Activated CD8-positive, alpha-beta T cell treated with anti-CD3 and anti-CD28 coated beads, Interleukin-2, amount 10 ng/mL, durations not matched to agents 7 days and 5 days (primary cell): ENCODE results near the gene PLEKHG5. TPM values are rescaled to one million over a fixed set of nuclear protein-coding genes. Genes with fewer than 3 reads are reported as not detected.
A peak's percentile ranks its signal among the peaks of the same experiment; 100 is the strongest.

ENCODE experiments used
- ATAC-seq: fragments of 150-1000 bp; cut with Tn5 transposase; one replicate; pipeline ENCODE4 v1.10.0; 2021; ENCODE audit warnings: moderate library complexity
- CTCF ChIA-PET: fragments of 350-600 bp; sonication (Branson Sonifier 250); formaldehyde crosslinking; loops from one replicate; lab custom pipeline; 2021; ENCODE audit warnings: antibody characterized with exemption; lab: Charles Lee
- POLR2A ChIA-PET: fragments of 350-600 bp; sonication (Branson Sonifier 250); formaldehyde crosslinking; loops from one replicate; lab custom pipeline; 2021; ENCODE audit warnings: antibody characterized with exemption; lab: Charles Lee
- DNase-seq: peaks from one replicate; pipeline ENCODE4 v3.0.0-alpha.2; 2020
- H3K27ac Mint-ChIP-seq: one replicate; pipeline ENCODE4 v1.8.0; 2021; ENCODE audit warnings: mild to moderate bottlenecking, mixed read lengths
- H3K27me3 Mint-ChIP-seq: one replicate; pipeline ENCODE4 v1.8.0; 2021; ENCODE audit warnings: low read depth, mixed read lengths
- H3K36me3 Mint-ChIP-seq: one replicate; pipeline ENCODE4 v1.8.0; 2021; ENCODE audit warnings: low read depth, mixed read lengths
- H3K4me1 Mint-ChIP-seq: one replicate; pipeline ENCODE4 v1.8.0; 2021; ENCODE audit warnings: low read depth, mixed read lengths
- H3K4me3 Mint-ChIP-seq: one replicate; pipeline ENCODE4 v1.8.0; 2021; ENCODE audit warnings: mild to moderate bottlenecking, mixed read lengths
- H3K9me3 Mint-ChIP-seq: one replicate; pipeline ENCODE4 v1.8.0; 2022; ENCODE audit warnings: mixed read lengths; ENCODE audit not compliant: insufficient read depth
- total RNA-seq, 2 experiments: library from RNA; stranded (reverse); gene quantifications; one replicate each; pipeline ENCODE4 v1.2.3, GENCODE V29; 2021

The PLEKHG5 gene
- total RNA-seq, 2 experiments from 2014 or later: 2.2 to 2.8 TPM

- H3K27ac Mint-ChIP-seq: no peak overlapping the region
Observed at GRCh38 chr1:6466751-6467150, 24.7 kb downstream of the PLEKHG5 start.

GRCh38 chr1:6466023-6466422 lies 25.4 kb downstream of the PLEKHG5 start, which contains the start of gene TNFRSF25:
TSS of gene TNFRSF25 (minus strand) at chr1:6466173. CDS start at chr1:6466107, 66 bp downstream.
- no peaks in the 10 kb centered on the region for H3K9me3 Mint-ChIP-seq
- peaks cover 31% of the 10 kb centered on the region for H3K36me3 Mint-ChIP-seq
- ChIA-PET POLR2A (interaction anchor here (1.5 kb wide), 1 partner anchor 27 kb away, joined by 5 read pairs; no protein-coding TSS in a partner anchor), CTCF (interaction anchor here (0.6 to 1.5 kb wide), 5 partner anchors 10 to 61 kb away, joined by 3 to 7 read pairs (median 3); no protein-coding TSS in a partner anchor)
- peaks cover 39% of the 10 kb centered on the region for H3K4me1 Mint-ChIP-seq
- peak; percentile 56 for DNase-seq
- ATAC-seq: peak; percentile 84
- peak within 1 kb of the TSS; percentile 84 for H3K27ac Mint-ChIP-seq
- H3K4me3 Mint-ChIP-seq: peak within 1 kb of the TSS; percentile 86
- no peaks in the 10 kb centered on the region for H3K27me3 Mint-ChIP-seq

More at GRCh38 chr1:6466751-6467150, 24.7 kb downstream of the PLEKHG5 start:
- ChIA-PET POLR2A (interaction anchor here (0.6 to 1.5 kb wide), 2 partner anchors 26 to 110 kb away, joined by 3 to 5 read pairs; no protein-coding TSS in a partner anchor), CTCF (interaction anchor here (1.2 to 1.5 kb wide), 6 partner anchors 9 to 62 kb away, joined by 3 to 7 read pairs (median 3); no protein-coding TSS in a partner anchor)
- ATAC-seq (no peak), DNase-seq (no peak)
- Mint-ChIP-seq H3K9me3 (no peaks in the 10 kb centered on the region), H3K27me3 (no peaks in the 10 kb centered on the region), H3K36me3 (peaks cover 25% of the 10 kb centered on the region), H3K4me1 (peaks cover 32% of the 10 kb centered on the region), H3K4me3 (peak overlapping the region; percentile 86)

- peaks cover 44% of the 10 kb centered on the region for H3K4me1 Mint-ChIP-seq
Observed at GRCh38 chr1:6465461-6466005, 25.9 kb downstream of the PLEKHG5 start.

DNA sequence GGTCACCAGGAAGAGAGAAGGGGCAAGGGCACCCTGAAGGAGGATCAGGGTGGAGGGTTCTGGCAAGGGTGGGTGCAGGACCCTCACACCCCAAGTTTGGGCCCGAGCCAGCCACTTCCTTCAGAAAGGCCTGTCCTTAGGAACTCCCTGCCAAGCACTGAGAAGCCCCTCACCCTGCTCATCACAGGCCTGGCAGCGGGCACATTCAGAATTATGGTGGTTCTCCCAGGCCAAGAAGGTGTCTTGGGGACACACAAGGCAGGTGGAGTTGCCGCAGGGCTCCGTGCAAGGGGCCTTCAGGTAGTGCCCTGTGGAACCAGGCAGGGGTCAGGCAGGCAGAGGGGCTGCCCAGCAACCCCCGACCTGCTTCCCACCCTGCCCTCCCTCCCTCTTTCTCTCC lies 26.6 kb downstream of the PLEKHG5 start:
- ATAC-seq (no peak), DNase-seq (no peak)
- no peaks in the 10 kb centered on the region for H3K27me3 Mint-ChIP-seq
- no peaks in the 10 kb centered on the region for H3K9me3 Mint-ChIP-seq
- H3K4me1 Mint-ChIP-seq: peaks cover 51% of the 10 kb centered on the region
- POLR2A ChIA-PET: interaction anchor here (1.3 kb wide), 1 partner anchor 26 kb away, joined by 6 read pairs; the partner anchor contains the start of gene PLEKHG5
- H3K4me3 Mint-ChIP-seq: peak overlapping the region; percentile 86
- CTCF ChIA-PET: interaction anchor here (1.1 to 2.2 kb wide), 2 partner anchors 26 to 219 kb away, joined by 3 to 8 read pairs; partner anchors contain the start of gene PLEKHG5
- H3K27ac Mint-ChIP-seq: peak overlapping the region; percentile 84
- peaks cover 38% of the 10 kb centered on the region for H3K36me3 Mint-ChIP-seq

More at GRCh38 chr1:6465461-6466005, 25.9 kb downstream of the PLEKHG5 start:
- DNase-seq (peak; percentile 55), ATAC-seq (peak; percentile 61)
- peak overlapping the region; percentile 84 for H3K27ac Mint-ChIP-seq
- ChIA-PET CTCF (interaction anchor here (0.6 to 2.2 kb wide), 3 partner anchors 25 to 28 kb away, joined by 3 to 8 read pairs (median 6); partner anchors contain the start of gene PLEKHG5), POLR2A (interaction anchor here (1.3 to 1.5 kb wide), 2 partner anchors 26 to 28 kb away, joined by 5 to 6 read pairs; partner anchors contain the start of gene PLEKHG5)
- no peaks in the 10 kb centered on the region for H3K27me3 Mint-ChIP-seq
- H3K4me3 Mint-ChIP-seq: peak overlapping the region; percentile 86
- peaks cover 36% of the 10 kb centered on the region for H3K36me3 Mint-ChIP-seq
- H3K9me3 Mint-ChIP-seq: no peaks in the 10 kb centered on the region

GRCh38 chr1:6464514-6464836 lies 27.0 kb downstream of the PLEKHG5 start:
- Mint-ChIP-seq H3K27me3 (peaks cover under 1% of the 10 kb centered on the region), H3K36me3 (peaks cover 38% of the 10 kb centered on the region), H3K4me3 (peak overlapping the region; percentile 86), H3K9me3 (no peaks in the 10 kb centered on the region), H3K4me1 (peaks cover 55% of the 10 kb centered on the region), H3K27ac (peak overlapping the region; percentile 53)
- ChIA-PET POLR2A (interaction anchor here (1.3 kb wide), 1 partner anchor 27 kb away, joined by 6 read pairs; the partner anchor contains the start of gene PLEKHG5), CTCF (interaction anchor here (1.1 to 2.4 kb wide), 3 partner anchors 10 to 218 kb away, joined by 3 to 8 read pairs (median 8); partner anchors contain the start of gene PLEKHG5)
- DNase-seq (peak; percentile 42), ATAC-seq (no peak)

DNA sequence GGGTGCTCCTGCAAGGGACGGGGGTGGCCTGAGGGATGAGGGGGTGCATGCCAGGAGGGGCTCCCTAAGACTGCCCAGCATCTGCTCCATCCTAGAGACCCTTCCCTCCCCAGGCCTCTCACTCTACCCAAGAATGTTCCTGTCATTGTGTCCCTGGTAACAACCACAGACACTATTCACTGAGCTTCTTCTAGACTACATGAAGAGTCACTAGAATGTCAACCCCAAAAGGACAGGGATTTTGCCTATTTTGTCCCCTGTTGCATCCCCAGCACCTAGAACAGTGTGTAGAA lies 28.4 kb downstream of the PLEKHG5 start:
- peaks cover 2% of the 10 kb centered on the region for H3K27me3 Mint-ChIP-seq
- H3K4me1 Mint-ChIP-seq: peaks cover 57% of the 10 kb centered on the region
- ChIA-PET CTCF (interaction anchor here (1.3 to 2.4 kb wide), 4 partner anchors 8 to 28 kb away, joined by 3 to 8 read pairs (median 6); partner anchors contain the start of gene PLEKHG5), POLR2A (no interaction called here)
- H3K36me3 Mint-ChIP-seq: peaks cover 38% of the 10 kb centered on the region
- H3K9me3 Mint-ChIP-seq: no peaks in the 10 kb centered on the region
- no peak overlapping the region for H3K27ac Mint-ChIP-seq
- ATAC-seq (no peak), DNase-seq (no peak)
- H3K4me3 Mint-ChIP-seq: no peak overlapping the region

GRCh38 chr1:6462412-6463119 lies 28.9 kb downstream of the PLEKHG5 start:
- Mint-ChIP-seq H3K36me3 (peaks cover 38% of the 10 kb centered on the region), H3K27ac (no peak overlapping the region)
- no peak for ATAC-seq

GRCh38 chr1:6461538-6462411 lies 29.7 kb downstream of the PLEKHG5 start:
- DNase-seq: no peak
- Mint-ChIP-seq H3K4me1 (peaks cover 52% of the 10 kb centered on the region), H3K9me3 (no peaks in the 10 kb centered on the region), H3K36me3 (peaks cover 38% of the 10 kb centered on the region), H3K27me3 (peaks cover 8% of the 10 kb centered on the region), H3K4me3 (peak overlapping the region; percentile 25), H3K27ac (no peak overlapping the region)
- ChIA-PET POLR2A (no interaction called here), CTCF (interaction anchor here (1.0 kb wide), 1 partner anchor 23 kb away, joined by 4 read pairs; no protein-coding TSS in a partner anchor)
- ATAC-seq: no peak

More at GRCh38 chr1:6462412-6463119, 28.9 kb downstream of the PLEKHG5 start:
- H3K4me3 Mint-ChIP-seq: no peak overlapping the region
- H3K4me1 Mint-ChIP-seq: peaks cover 57% of the 10 kb centered on the region
- no peaks in the 10 kb centered on the region for H3K9me3 Mint-ChIP-seq
- no peak for DNase-seq
- POLR2A ChIA-PET: no interaction called here
- peaks cover 2% of the 10 kb centered on the region for H3K27me3 Mint-ChIP-seq
- CTCF ChIA-PET: interaction anchor here (1.0 to 2.4 kb wide), 4 partner anchors 8 to 24 kb away, joined by 3 to 8 read pairs (median 4); no protein-coding TSS in a partner anchor

DNA sequence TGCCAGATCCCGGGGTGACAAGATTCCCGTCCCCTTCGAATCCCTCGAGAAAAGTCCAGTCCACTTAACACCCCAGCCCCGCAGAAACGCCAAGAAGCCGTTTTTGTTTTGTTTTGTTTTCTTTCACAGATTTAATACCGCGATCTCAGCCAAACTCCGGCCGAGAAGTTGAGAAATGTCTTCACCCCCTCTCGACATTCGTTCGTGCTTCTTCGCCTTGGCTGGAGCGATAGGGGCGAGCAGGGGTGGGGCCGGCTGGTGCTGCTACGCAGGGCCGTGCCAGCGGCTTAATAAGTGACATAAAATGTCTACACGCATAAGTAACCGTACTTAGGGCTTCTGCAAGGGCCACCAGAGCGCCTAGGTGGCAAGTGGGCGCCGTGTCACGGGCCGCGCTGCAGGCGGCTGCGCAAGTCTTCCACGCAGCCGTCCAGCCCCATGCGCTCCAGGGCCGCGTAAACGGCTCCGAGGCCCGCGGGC lies 30.4 kb downstream of the PLEKHG5 start:
- ATAC-seq (no peak), DNase-seq (no peak)
- Mint-ChIP-seq H3K27me3 (peaks cover 15% of the 10 kb centered on the region), H3K4me1 (peaks cover 52% of the 10 kb centered on the region), H3K36me3 (peaks cover 38% of the 10 kb centered on the region), H3K27ac (peak overlapping the region; percentile 86), H3K9me3 (no peaks in the 10 kb centered on the region), H3K4me3 (peak overlapping the region; percentile 73)
- POLR2A ChIA-PET: interaction anchor here (0.8 to 1.1 kb wide), 3 partner anchors 11 to 21 kb away, joined by 4 read pairs; no protein-coding TSS in a partner anchor
- CTCF ChIA-PET: interaction anchor here (0.9 to 1.5 kb wide), 6 partner anchors 11 to 214 kb away, joined by 3 to 7 read pairs (median 4); no protein-coding TSS in a partner anchor

DNA sequence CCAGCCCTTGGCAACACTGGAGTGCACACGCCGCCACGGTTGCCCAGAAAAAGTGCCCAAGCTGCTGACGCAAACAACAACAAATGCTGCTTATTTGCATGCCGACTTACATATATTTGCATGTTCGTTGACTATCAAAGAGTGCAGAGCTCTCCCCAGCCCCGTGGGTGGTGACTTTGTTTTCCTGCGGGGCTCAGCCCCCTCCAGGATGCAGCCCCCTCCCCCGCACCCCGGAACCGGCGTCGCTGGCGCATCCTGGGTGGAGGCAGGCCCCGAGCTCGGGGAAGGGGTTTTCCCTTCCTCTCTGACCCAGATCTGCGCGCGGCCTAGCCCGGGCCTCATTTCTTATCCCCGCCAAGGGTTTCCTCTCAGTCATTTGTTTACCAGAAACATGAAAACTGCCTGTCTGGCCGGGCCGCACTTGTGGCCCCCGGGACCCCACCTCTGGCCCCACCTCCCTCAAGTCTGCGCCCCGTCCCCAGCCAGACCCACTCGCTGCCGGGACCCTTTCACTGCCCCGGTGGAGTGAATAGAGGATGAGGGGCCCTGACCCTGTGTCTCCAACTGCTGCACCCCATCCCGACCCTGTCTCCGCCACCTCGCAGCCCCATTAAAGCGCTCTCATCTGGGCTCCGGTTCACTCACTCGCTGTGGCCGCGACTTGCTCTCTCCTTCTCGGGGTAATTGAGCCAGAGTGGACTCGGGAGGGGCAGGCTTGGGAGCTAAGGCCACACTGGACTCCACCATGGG lies 31.0 kb downstream of the PLEKHG5 start:
- DNase-seq: peak; percentile 81
- H3K36me3 Mint-ChIP-seq: peaks cover 38% of the 10 kb centered on the region
- CTCF ChIA-PET: interaction anchor here (0.9 to 2.2 kb wide), 13 partner anchors 11 to 241 kb away, joined by 3 to 16 read pairs (median 4); partner anchors contain the start of genes DNAJC11 and NOL9
- H3K4me3 Mint-ChIP-seq: peak overlapping the region; percentile 73
- H3K27ac Mint-ChIP-seq: peak overlapping the region; percentile 86
- POLR2A ChIA-PET: interaction anchor here (0.7 to 1.4 kb wide), 8 partner anchors 10 to 142 kb away, joined by 3 to 7 read pairs (median 4); partner anchors contain the start of gene KLHL21
- H3K4me1 Mint-ChIP-seq: peaks cover 54% of the 10 kb centered on the region
- H3K9me3 Mint-ChIP-seq: no peaks in the 10 kb centered on the region
- H3K27me3 Mint-ChIP-seq: peaks cover 19% of the 10 kb centered on the region
- peak; percentile 75 for ATAC-seq
